OCI-LY3 (cell line): ENCODE measurements around the gene LITAF.

Experiments used
- EZH2phosphoT487 ChIP-seq: fragments of 200-600 bp; shearing (Covaris generic); IDR thresholded peaks from 2 replicates; pipeline ENCODE4 v1.6.1; 2018; ENCODE audit warnings: antibody characterized with exemption, mixed run types, low read depth
- TF ChIP-seq, protein P1 (sequence below): fragments of 200-600, 300-600 bp; sonication (generic); IDR thresholded peaks from 2 replicates; pipeline ENCODE4 v1.5.1; 2014; ENCODE audit warnings: antibody characterized with exemption, low read length, low read depth

DNA sequence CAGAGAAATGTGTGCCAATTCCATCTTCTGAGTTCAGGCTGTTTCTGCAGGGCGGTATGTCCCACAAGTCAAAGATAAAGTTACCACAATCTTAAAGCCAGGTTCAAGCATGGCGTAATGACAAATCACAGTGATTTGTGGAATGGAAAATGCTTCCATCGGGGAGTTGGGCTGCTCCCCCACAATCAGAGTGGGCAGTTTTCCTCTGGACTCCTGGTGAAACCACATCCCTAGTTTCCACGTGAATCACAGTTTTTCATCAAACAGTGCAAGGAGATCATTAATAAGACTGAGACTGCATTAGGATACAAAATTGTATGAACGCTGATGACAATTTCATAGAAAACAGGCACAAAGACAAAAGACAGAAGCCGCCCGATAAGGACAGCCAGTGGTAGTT lies 3.6 kb downstream of the LITAF start:
- TF ChIP-seq, protein P1, sequence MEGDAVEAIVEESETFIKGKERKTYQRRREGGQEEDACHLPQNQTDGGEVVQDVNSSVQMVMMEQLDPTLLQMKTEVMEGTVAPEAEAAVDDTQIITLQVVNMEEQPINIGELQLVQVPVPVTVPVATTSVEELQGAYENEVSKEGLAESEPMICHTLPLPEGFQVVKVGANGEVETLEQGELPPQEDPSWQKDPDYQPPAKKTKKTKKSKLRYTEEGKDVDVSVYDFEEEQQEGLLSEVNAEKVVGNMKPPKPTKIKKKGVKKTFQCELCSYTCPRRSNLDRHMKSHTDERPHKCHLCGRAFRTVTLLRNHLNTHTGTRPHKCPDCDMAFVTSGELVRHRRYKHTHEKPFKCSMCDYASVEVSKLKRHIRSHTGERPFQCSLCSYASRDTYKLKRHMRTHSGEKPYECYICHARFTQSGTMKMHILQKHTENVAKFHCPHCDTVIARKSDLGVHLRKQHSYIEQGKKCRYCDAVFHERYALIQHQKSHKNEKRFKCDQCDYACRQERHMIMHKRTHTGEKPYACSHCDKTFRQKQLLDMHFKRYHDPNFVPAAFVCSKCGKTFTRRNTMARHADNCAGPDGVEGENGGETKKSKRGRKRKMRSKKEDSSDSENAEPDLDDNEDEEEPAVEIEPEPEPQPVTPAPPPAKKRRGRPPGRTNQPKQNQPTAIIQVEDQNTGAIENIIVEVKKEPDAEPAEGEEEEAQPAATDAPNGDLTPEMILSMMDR, result no peak
- no peak for TF ChIP-seq EZH2phosphoT487
